WI38 (cell line): Measurements from ENCODE around the gene ADTRP.

ENCODE experiments used
- H3K4me3 ChIP-seq: 2 replicates; pipeline ENCODE4 v1.5.1; 2011; ENCODE audit warnings: low read depth, mild to moderate bottlenecking, control low read depth, low read length
- CTCF ChIP-seq: IDR thresholded peaks from 2 replicates; pipeline ENCODE4 v1.5.1; 2012; ENCODE audit warnings: low read depth, mild to moderate bottlenecking, control low read depth, low read length

Gene ADTRP

GRCh38 chr6:11755725-11756124 lies 22.9 kb downstream of the ADTRP start:
- TF ChIP-seq CTCF, result no peak
- H3K4me3 ChIP-seq, result no peak overlapping the region

- TF ChIP-seq CTCF, result no peak
- H3K4me3 ChIP-seq, result no peak overlapping the region
These were observed 23.9 kb downstream of the ADTRP start for GRCh38 chr6:11754625-11755271.

- no peak for TF ChIP-seq CTCF
- no peak overlapping the region for H3K4me3 ChIP-seq
These were observed 24.8 kb downstream of the ADTRP start for GRCh38 chr6:11753798-11754197.

- H3K4me3 ChIP-seq, result no peak overlapping the region
- TF ChIP-seq CTCF, result no peak
These were observed 26.2 kb downstream of the ADTRP start for GRCh38 chr6:11752360-11752759.

- H3K4me3 ChIP-seq, result no peak overlapping the region
- TF ChIP-seq CTCF, result no peak
These were observed 27.9 kb downstream of the ADTRP start for GRCh38 chr6:11750682-11751081.

GRCh38 chr6:11748591-11749210 lies 29.9 kb downstream of the ADTRP start:
- no peak overlapping the region for H3K4me3 ChIP-seq
- TF ChIP-seq CTCF, result no peak

GRCh38 chr6:11747021-11747420 lies 31.6 kb downstream of the ADTRP start:
- no peak for TF ChIP-seq CTCF
- H3K4me3 ChIP-seq, result no peak overlapping the region
